GM12878 (cell line): ENCODE results near the gene TYK2.
A peak's percentile ranks its signal among the peaks of the same experiment; 100 is the strongest.

Experiments used
- CTCF ChIP-seq, 3 experiments: IDR thresholded peaks in 2 of 3; conservative IDR thresholded peaks in 1 of 3; 2 replicates each; pipeline ENCODE4 v1.5.1; 2011; ENCODE audit warnings: low read depth in 3 of 3, low read length in 3 of 3, mild to moderate bottlenecking in 3 of 3, control low read depth in 2 of 3, moderate library complexity in 2 of 3, inconsistent platforms in 1 of 3, mixed read lengths in 1 of 3; ENCODE audit not compliant: control insufficient read depth in 2 of 3, insufficient read depth in 1 of 3; ENCODE audit errors: extremely low read depth in 1 of 3
- GATAD2B ChIP-seq: fragments of 450-650 bp; conservative IDR thresholded peaks from 2 replicates; pipeline ENCODE4 v1.6.1; 2017; ENCODE audit warnings: low read depth, mild to moderate bottlenecking, moderate library complexity
- RFX5 ChIP-seq: IDR thresholded peaks from 2 replicates; pipeline ENCODE4 v1.6.1; 2011; ENCODE audit warnings: low read depth, low read length, improper control_type of control experiment
- TF ChIP-seq, protein P1 (sequence below): IDR thresholded peaks from 2 replicates; pipeline ENCODE4 v1.6.1; 2012; ENCODE audit warnings: mild to moderate bottlenecking, low read depth, low read length

- TF ChIP-seq CTCF (IDR thresholded peaks at IDR 0.05 in 2 of 3, conservative IDR thresholded peaks at IDR 0.05 in 1 of 3; ENCODE audit: control insufficient read depth in 2 of 3, extremely low read depth in 1 of 3, insufficient read depth in 1 of 3, low read depth in 3 of 3, low read length in 3 of 3) = peak; percentile 88 to 95 (median 92)
- TF ChIP-seq, protein P1, sequence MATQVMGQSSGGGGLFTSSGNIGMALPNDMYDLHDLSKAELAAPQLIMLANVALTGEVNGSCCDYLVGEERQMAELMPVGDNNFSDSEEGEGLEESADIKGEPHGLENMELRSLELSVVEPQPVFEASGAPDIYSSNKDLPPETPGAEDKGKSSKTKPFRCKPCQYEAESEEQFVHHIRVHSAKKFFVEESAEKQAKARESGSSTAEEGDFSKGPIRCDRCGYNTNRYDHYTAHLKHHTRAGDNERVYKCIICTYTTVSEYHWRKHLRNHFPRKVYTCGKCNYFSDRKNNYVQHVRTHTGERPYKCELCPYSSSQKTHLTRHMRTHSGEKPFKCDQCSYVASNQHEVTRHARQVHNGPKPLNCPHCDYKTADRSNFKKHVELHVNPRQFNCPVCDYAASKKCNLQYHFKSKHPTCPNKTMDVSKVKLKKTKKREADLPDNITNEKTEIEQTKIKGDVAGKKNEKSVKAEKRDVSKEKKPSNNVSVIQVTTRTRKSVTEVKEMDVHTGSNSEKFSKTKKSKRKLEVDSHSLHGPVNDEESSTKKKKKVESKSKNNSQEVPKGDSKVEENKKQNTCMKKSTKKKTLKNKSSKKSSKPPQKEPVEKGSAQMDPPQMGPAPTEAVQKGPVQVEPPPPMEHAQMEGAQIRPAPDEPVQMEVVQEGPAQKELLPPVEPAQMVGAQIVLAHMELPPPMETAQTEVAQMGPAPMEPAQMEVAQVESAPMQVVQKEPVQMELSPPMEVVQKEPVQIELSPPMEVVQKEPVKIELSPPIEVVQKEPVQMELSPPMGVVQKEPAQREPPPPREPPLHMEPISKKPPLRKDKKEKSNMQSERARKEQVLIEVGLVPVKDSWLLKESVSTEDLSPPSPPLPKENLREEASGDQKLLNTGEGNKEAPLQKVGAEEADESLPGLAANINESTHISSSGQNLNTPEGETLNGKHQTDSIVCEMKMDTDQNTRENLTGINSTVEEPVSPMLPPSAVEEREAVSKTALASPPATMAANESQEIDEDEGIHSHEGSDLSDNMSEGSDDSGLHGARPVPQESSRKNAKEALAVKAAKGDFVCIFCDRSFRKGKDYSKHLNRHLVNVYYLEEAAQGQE = no peak
- TF ChIP-seq RFX5 = no peak
- TF ChIP-seq GATAD2B = no peak
These were observed 8.6 kb upstream of the TYK2 start for GRCh38 chr19:10388957-10389356.
